T-helper 1 cell (primary cell): ENCODE data around the gene LRRC71.
A peak's percentile ranks its signal among the peaks of the same experiment; 100 is the strongest.

ENCODE experiments used
- DNase-seq, 5 donors: peaks; one replicate each; pipeline ENCODE4 v3.0.0-alpha.2; 2012 to 2020
- total RNA-seq, 4 donors: gene quantifications; one replicate each; lab custom pipeline; 2026; lab: John Stamatoyannopoulos, UW

The LRRC71 gene
- 0 to 0.15 (median 0) reads per million in 4 donors for total RNA-seq

DNA sequence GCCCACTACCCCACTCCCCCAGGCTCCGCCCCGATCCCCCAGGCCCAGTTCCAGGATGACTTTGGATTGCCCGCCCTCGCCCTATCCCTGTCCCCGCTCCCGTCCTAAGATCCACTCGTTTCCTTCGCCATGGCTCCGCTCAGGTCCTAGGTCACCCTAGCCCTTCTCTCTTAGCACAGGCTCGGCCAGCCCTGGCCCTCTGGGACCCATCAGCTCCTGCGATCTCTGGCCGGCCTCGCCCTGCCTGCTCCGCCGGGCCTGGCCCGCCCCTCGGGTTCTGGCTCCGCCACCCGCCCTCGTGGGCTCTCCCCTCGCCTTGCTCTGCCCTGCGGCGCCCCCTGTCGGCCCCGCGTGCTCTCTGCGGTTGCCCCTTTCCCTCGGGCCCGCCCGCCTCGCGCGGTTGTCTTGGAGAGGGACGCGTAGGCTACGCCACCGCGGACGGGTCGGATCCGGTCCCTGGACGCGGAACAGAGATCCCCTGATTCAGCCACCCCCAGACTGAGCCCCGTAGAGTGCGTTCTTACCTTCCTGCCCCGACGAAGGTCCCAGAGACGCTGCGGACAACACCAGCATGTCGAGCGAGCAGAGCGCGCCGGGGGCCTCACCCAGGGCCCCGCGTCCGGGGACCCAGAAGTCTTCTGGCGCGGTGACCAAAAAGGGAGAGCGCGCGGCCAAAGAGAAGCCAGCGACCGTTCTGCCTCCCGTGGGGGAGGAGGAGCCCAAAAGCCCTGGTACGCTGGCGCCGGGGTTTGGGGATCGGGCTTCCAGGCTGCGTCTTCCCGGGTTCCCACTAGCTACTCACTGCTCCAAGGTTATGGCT lies at the start of gene LRRC71:
Gene LRRC71 (plus strand): TSS at position 400 of the 820 bp plus-strand sequence. CDS start 172 bp downstream, at position 572.
- peak in 4 of 5 donors; percentile 27 to 47 (median 42) for DNase-seq

DNA sequence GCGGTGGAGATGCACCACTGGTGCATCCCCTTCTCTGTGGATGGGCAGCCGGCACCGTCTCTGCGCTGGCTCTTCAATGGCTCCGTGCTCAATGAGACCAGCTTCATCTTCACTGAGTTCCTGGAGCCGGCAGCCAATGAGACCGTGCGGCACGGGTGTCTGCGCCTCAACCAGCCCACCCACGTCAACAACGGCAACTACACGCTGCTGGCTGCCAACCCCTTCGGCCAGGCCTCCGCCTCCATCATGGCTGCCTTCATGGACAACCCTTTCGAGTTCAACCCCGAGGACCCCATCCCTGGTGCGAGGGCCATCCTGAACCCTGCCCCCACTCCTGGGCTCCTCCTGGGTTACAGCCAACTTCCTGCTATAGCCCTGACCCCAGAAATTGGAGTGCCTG lies 46.8 kb upstream of the LRRC71 start:
- DNase-seq = no peak

DNA sequence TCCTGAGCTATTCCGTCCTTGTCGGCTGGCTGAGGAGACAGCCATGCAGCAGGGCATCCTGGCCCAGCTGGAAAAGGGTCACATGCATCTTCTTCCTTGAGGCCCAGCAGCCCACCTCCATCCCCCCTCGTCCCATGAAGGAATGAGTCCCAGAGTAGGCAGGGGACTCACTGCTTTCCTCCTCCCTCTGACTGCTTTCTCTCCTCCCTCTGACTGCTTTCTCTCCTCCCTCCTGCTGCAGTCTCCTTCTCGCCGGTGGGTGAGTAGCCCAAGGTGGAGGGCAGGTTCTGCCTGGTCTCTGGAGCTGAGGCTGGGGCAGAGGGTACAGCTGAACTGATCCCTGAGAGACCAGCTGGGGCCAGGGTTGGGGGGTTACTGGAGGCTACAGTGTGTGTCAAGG lies 46.3 kb upstream of the LRRC71 start:
- no peak for DNase-seq

DNA sequence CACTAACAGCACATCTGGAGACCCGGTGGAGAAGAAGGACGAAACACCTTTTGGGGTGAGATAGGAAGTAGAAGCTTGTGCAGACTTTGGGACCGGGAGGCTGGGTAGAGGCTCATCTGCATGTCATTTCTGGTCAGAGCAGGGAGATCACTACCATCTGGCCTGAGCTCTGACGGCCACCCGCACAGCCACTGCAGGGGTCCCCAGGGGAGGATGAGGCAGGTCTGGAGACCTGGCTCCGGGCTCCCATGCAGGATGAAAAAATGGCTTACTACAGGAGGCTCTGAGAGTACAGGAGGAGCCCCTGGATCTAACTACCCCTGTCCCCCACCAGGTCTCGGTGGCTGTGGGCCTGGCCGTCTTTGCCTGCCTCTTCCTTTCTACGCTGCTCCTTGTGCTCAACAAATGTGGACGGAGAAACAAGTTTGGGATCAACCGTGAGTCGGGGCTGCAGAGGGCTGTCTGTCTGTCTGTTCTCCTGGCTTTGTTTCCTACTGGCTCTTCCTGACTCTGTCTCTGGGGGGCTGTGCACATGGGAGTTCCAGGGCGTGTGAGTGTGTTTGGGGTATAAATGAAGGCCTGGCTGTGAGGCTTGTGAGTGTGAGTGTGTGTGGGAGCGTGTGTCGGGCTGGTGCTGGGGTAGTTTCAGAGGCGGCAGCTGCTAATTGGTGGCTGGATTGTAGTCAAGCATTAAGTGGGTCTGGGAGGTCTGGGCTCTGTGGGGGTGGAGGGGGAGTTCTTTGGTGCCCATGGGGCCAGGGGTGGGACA lies 45.7 kb upstream of the LRRC71 start:
- no peak for DNase-seq

DNA sequence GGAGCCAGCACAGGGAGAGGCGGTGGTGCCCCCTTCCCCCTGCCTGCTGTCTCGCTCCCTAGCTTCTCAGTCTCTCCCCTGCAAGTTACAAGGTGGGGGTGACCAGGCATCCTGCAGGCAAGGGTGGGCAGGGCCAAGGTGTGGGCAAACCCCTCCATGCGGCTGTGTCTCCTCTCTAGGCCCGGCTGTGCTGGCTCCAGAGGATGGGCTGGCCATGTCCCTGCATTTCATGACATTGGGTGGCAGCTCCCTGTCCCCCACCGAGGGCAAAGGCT lies 45.2 kb upstream of the LRRC71 start:
- DNase-seq = no peak

DNA sequence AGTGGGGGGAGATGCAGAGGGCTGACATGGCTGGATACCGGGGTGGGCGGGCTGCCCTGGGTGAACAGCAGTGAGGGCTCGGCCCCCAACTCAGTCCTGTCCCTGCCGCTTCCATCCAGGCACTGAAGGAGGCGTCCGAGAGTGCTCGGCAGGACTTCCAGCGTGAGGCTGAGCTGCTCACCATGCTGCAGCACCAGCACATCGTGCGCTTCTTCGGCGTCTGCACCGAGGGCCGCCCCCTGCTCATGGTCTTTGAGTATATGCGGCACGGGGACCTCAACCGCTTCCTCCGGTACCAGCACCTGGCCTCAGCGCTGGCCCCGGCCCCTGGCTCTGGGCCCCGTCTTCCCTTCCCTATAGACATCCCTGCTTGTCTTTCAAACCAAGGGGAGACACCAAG lies 44.2 kb upstream of the LRRC71 start:
- no peak for DNase-seq

DNA sequence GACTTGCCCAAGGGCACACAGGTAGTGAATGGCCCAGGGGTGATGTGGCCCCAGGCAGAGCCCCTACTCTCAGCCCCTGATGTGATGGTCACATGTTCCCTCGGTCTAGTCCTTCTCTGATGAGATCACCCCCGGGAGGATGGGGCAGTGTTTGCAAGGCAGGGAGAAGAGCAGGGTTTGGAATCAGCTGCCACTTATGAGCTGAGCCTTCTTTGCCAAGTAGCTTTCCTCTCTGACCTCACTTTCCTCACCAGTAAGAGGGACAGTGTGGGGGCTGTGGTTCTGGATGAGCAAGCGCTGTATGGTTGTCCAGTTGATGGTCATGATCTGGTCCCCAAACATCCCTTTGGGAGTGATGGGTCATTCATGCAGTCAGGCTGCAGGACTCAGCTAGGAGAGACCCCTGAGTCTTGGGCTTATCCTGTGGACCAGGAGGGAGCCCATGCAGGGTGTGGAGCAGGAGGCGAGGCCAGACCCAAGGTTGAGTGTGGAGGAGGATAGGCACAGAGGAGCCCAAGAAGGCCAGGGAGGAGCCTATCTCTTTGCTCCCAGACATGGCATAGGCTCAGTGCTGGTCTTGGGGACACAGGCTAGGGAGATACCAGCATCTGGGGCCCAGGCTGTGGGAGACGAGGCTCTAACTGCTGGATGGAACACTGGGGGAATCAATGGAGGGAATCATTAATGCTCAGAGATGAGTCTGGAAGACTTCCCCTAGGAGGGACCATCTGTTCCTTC lies 42.8 kb upstream of the LRRC71 start:
- no peak for DNase-seq

DNA sequence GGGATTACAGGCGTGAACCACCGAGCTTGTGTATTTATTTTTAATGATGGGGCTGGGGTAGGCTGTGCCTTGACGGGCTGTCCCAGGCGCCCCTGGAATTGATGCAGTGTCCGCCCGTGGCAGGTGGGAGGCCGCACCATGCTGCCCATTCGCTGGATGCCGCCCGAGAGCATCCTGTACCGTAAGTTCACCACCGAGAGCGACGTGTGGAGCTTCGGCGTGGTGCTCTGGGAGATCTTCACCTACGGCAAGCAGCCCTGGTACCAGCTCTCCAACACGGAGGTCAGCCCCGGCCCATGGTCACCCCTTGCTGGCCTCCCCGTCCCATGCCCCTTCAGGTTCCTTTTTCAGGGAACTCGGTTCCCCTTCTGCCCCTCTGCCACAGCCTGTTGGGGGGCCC lies 40.6 kb upstream of the LRRC71 start:
- DNase-seq = no peak

DNA sequence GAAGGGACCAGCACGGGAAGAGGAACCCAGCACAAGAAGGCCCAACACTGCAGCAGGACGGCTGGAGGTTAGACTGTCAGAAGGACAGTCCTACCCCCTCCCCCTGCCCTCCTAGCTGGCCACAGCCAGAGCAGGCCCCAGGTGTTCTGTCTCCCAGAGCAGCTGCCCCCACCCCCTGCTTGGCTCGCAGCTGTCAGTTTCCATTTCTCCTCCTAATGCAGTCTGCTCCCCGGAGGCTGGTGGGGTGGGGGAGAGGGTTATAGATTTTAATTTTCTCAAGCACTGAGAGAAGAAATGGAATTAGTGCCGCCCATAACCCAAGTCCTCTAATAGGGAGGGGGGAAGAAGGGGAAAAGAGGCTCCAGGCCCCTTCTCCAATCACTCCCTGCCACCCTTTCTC lies 40.0 kb upstream of the LRRC71 start:
- no peak for DNase-seq

DNA sequence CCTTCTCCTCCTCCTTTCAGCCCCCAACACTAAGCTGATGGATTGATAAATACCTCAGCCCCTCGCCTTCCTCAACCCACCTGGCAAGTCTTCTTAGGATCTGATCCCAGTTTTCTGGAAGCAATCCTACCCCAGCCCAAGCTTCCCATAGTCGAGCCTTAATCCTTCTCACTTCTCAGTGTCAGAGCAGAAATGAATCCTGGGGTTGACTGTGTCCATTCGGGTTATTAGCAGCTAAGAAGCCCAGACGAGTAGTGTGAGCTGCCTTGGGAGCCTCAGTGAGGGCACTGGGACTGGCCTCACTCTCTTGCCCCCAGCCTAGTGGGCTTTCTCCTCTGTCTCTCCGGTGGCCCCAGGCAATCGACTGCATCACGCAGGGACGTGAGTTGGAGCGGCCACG lies 39.3 kb upstream of the LRRC71 start:
- no peak for DNase-seq

DNA sequence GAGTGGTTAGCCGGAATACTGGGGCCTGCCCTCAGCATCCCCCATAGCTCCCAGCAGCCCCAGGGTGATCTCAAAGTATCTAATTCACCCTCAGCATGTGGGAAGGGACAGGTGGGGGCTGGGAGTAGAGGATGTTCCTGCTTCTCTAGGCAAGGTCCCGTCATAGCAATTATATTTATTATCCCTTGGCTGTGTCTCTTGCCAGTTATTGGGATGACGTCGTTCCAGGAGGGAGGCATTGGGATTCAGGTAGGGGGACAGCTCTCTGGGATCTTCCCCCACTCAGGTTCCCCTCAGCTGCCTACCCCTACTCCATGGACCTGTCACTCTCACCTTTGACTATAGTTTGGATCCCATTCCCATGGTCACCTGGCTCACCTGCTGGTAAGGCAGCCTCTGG lies 38.8 kb upstream of the LRRC71 start:
- DNase-seq = no peak

DNA sequence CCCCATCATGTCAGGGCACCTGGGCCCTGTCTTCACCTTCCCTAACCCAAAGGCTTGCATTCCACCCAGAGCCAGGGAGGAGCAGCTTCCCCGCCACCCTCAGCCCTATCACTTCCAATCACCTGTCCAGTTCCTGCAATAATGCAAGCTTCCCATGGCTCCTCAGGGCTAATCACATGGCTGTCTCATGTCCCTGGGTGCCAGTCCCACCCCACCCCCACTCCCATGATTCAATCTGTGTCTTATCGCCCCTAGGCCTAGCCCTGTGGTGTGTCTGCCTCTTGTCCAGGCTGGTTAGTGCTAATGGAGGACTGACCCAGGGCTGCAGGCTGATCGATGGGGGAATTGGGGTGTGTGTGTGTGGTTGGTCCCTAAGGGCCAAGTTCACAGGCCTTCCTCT lies 37.9 kb upstream of the LRRC71 start:
- no peak for DNase-seq

DNA sequence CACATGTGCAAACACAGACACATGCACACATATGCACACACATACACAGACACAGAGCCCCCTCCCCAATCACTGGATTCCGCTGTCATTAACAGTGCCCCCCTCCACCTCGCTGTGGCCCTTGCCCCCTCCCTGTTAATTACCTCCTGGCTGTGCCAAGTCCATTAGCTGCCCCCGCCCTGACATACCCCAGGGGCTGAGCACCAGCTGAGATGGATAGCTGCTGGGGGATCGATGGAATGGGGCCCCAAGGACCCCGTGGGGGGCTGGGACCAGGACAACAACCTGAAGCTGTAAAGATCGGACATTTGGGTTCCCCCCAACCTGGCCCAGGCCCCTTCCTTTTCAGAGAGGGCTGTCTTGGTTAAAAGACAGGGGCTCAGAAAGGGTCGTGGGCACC lies 36.5 kb upstream of the LRRC71 start:
- DNase-seq = no peak

DNA sequence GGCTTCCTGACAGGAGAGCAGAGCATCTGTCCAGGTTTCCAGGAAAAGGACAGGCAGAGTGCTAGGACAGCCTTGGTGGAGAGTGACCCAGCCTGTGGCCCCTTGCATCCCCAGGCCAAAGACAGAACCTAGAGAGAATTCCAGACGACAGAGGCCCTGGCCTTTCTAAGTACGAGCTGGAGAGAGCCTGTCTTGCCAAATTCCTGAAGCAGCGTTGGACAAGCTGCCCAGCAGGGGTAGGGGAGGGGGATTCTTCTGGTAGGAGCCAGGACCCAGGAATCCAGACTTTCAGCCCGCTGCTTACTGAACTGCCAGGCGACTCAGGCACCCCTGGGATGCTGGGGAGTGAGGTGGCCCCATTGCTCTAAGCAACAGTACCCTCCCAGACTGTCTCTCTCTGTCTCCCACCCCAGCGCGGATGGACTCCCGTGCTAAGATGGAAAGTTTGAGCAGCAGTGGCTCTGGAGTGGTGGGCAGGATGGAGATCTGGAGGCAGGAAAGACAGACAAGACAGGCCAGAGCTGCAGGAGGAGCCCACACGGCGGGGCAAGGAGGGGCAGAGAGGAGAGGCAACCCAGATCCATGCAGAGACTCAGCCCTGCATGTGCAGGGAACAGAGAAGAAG lies 35.8 kb upstream of the LRRC71 start:
- no peak for DNase-seq

DNA sequence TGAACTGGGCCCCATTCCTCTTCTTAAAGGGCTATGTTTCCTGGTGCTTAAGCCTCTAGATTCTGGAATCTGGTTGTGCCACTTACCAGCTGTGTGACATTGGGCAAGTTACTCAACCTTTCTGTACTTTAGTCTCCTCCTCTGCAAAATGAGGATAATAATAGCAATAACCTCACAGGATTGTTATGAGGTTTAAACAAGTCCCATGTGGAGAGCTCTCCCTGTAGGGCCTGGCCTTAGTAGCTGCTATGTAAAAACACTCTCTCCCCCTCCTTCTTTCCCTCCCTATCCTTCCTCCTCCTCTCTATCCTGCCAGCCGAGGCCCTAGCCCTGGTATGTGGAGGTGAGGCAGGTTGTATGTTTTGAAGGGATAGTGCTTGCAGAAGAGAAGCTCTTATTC lies 35.1 kb upstream of the LRRC71 start:
- DNase-seq = no peak

DNA sequence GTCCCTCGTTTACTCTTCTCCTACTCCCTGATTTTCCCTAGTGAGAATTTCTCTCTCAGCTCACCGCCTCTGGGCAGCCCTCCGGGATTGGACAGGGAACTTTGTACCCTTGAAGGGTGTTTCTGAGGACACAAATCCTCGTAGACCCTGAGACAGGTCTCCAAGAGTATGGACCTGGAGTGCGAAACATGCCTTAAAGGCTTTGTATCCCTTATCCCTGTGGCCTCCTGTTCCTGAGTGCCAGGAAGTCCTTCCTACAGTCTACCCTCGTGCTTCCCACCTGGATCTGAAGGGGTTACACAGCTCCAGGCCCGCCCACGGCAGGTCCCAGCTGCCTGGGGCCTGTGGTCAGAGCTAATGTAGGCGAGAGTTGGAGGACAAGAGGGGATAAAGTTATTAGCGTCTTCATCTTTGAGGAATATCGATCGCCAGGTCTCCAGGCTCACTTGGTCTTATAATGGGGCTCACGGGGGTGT lies 34.5 kb upstream of the LRRC71 start:
- no peak for DNase-seq

DNA sequence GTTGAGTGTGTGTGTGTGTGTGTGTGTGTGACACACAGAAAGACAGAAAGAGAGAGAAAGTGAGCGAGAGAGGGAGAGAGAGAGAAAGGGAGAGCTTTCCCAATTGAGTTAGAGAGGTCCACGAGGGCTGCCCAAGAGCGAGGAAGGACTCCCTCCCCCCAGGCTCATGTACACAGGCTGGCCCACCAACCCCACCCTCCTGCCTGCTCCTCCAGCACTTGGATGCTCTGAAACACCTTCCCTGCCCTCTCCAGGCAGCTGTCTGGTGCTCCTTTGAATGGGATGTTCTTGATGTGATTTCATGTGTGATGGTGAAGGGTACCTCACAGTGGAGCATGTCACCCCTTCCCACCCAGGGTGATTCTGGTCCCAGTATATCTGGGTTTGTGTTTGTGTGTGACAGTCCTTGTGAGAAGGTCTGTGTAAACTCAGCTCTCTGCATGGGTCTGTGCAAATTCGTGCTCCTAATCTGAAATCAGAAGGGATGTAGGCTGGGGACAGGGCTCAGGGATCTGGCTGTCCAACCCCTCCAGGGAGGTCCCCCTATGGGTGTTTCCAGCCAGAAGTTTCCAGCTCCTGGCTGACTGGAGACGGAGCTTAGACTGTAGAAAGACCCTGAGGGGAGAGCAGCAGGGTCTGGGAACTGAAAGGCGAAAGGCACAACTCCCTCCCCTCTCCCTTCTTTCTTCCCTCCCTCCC lies 33.7 kb upstream of the LRRC71 start:
- DNase-seq = no peak

DNA sequence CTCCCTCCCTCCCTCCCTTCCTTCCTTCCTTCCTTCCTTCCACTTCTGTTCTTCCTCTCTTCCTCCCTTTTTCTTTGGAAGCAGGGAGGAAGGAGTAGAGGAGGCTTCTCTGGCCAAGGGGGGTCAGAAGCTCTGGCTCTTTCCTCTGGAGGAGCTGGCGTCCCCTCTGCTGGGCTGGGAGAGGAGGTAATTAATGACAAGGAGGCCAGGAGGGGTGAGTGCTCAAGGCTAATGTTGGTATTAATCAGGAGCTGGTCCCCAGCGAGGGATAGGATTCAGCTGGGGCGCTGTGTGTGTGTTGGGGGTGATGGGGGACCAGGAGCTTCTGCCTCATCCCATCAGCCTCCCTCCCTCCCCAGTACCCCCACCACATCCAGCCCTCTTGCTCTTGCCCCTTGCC lies 33.1 kb upstream of the LRRC71 start:
- DNase-seq = no peak

DNA sequence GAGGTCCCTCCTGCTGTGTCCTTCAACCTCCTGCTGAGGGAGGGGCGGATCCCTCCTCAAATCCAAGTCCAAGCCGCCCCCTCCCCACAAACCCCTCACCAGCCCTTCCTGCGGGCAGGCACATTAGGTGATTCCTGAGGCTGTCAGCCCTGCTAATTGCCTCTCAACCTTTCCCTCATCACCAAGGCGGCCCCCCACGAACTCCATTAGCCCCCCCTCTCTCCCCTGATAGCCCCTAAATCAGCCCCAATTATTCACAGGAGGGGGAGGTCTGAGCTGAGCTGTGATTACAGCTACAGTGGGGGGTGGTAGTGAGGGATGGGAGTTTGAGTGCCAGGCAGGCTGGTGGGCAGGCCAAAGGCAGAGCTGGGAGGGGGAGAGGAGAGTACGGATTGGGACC lies 32.7 kb upstream of the LRRC71 start:
- no peak for DNase-seq

DNA sequence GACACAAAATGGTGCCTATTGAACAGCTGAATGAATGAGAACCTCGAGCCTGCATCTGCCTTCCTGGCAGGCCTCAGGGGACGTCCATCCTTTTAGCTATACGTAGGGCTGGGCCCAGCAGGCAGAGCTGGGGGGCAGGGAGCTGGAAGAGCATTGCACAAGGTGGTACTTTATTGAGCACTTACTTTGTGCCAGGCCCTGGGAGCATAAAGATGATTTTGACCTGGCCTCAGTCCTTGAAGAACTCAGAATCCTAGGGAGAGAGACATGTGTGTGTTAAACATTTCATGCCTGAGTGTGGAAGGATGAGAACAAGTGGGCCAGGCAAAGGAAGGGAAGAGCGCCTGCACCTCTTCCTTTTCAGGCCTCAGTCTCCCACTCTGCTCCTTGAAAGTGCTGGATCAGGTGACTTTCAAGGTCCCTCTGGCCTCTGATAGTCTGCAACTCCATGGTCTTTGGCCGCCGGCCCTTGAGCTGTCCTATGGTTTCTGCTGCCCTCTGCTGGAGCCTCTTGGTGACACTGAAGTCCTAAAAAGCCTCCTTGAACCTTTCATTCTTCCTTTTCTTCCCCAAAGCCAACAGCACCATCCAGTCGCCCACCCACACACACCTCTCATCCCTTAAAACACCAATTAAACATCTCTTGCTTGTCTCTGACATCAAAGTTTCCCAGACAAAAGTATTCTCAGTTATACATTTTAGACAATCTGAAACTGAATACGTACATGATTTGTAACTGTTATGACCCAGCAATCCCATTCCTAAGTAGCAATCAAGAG lies 30.4 kb upstream of the LRRC71 start:
- DNase-seq = peak in 3 of 5 donors; percentile 15 to 43 (median 34)
